Testis (tissue), 3 donors: ENCODE measurements around the gene RTN4IP1. TPM values are rescaled to one million over a fixed set of nuclear protein-coding genes. Genes with fewer than 3 reads are reported as not detected.
"Not testable (repeated sequence)": the region's sequence is repeated elsewhere in the genome, so short reads cannot be mapped to it uniquely, and the experiment has no call there.

ENCODE experiments used
- DNase-seq: peaks from one replicate; pipeline ENCODE4 v3.0.0-alpha.2; 2019
- H3K27ac ChIP-seq, 2 donors: fragments of 200-600 bp; sonication (generic); one replicate each; pipeline ENCODE4 v1.5.1; 2019
- H3K27me3 ChIP-seq: fragments of 200-600 bp; sonication (generic); one replicate; pipeline ENCODE4 v1.5.1; 2019
- H3K36me3 ChIP-seq: fragments of 200-600 bp; sonication (generic); one replicate; pipeline ENCODE4 v1.5.1; 2017; ENCODE audit warnings: low read depth; ENCODE audit errors: missing control alignments
- H3K4me1 ChIP-seq: fragments of 200-600 bp; sonication (generic); one replicate; pipeline ENCODE4 v1.5.1; 2019
- H3K4me3 ChIP-seq, 2 donors: fragments of 200-600 bp; sonication (generic); one replicate each; pipeline ENCODE4 v1.5.1; 2017 to 2019
- H3K9me3 ChIP-seq: fragments of 200-600 bp; sonication (generic); one replicate; pipeline ENCODE4 v1.5.1; 2017
- POLR2A ChIP-seq: fragments of 450-650 bp; IDR thresholded peaks from one replicate; pipeline ENCODE4 v1.6.1; 2017; ENCODE audit warnings: antibody characterized with exemption, mild to moderate bottlenecking, moderate library complexity
- WGBS, 2 donors: methylation state at CpG; one replicate each; pipeline ENCODE4 v1.1.5; 2018; 5-methylcytosine and 5-hydroxymethylcytosine counted together
- intact Hi-C: fragments of 100-400 bp; cut with DNase I; formaldehyde crosslinking; loops from one replicate; pipeline ENCODE4 v1.15.1; 2023; ENCODE audit warnings: low total_unique reads
- polyA plus RNA-seq: library from polyadenylated mRNA; stranded (reverse); fragments of 350-450 nt; fragmentation: Illumina TruSeq; extraction: RNeasy Lipid Tissue Mini Kit (QIAGEN cat#74804); gene quantifications from one replicate; pipeline ENCODE4 v1.2.3, GENCODE V29; 2014; ENCODE audit warnings: low read depth, low replicate concordance; ENCODE audit not compliant: insufficient read depth
- total RNA-seq, 2 donors: library from RNA; depleted of rRNA; stranded (reverse); fragments of >200 nt; gene quantifications; one replicate each; pipeline ENCODE4 v1.2.3, GENCODE V29; 2016
- TF ChIP-seq, protein P1 (sequence below), 3 experiments: fragments of 450-650 bp in 2 of 3; fragments of 200-600 bp in 1 of 3; sonication (generic) in 1 of 3; IDR thresholded peaks; one replicate each; pipeline ENCODE4 v1.5.1; 2016 to 2019; ENCODE audit warnings: antibody characterized with exemption in 3 of 3, mild to moderate bottlenecking in 2 of 3, moderate library complexity in 1 of 3

RTN4IP1 gene
- total and polyA plus RNA-seq, 3 donors from 2014 or later: 9.8 to 9.9 (median 9.9) TPM

DNA sequence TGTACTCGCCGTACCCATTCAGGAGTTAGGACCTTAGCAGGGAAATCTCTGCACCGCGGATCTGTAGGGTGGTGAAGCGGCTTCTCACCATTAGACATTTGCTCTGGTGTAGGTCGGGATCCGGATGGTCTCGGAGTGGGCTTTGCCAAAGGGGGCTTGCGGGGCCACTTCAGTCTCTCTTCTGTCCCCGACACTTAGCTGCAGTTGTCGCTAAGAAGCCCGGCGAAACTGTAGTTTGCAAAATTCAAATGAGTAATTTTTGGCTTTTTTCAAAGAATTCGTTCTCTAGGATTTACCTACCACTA, 513 bp upstream of the RTN4IP1 start:
- no peak for TF ChIP-seq POLR2A
- TF ChIP-seq, protein P1, sequence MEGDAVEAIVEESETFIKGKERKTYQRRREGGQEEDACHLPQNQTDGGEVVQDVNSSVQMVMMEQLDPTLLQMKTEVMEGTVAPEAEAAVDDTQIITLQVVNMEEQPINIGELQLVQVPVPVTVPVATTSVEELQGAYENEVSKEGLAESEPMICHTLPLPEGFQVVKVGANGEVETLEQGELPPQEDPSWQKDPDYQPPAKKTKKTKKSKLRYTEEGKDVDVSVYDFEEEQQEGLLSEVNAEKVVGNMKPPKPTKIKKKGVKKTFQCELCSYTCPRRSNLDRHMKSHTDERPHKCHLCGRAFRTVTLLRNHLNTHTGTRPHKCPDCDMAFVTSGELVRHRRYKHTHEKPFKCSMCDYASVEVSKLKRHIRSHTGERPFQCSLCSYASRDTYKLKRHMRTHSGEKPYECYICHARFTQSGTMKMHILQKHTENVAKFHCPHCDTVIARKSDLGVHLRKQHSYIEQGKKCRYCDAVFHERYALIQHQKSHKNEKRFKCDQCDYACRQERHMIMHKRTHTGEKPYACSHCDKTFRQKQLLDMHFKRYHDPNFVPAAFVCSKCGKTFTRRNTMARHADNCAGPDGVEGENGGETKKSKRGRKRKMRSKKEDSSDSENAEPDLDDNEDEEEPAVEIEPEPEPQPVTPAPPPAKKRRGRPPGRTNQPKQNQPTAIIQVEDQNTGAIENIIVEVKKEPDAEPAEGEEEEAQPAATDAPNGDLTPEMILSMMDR (IDR thresholded peaks at IDR 0.05): no peak
- Histone ChIP-seq H3K36me3 (no peaks in the 10 kb centered on the region), H3K9me3 (no peaks in the 10 kb centered on the region), H3K4me3 (peak overlapping the region; percentile 72 to 83), H3K4me1 (peaks cover 8% of the 10 kb centered on the region), H3K27me3 (no peaks in the 10 kb centered on the region), H3K27ac (peak overlapping the region; percentile 48 to 88)
- DNase-seq: no peak
- intact Hi-C loops: no loop called here
- 1 to 2% methylated on average over 10 to 14 of the region's 14 CpGs for WGBS, 2 donors

DNA sequence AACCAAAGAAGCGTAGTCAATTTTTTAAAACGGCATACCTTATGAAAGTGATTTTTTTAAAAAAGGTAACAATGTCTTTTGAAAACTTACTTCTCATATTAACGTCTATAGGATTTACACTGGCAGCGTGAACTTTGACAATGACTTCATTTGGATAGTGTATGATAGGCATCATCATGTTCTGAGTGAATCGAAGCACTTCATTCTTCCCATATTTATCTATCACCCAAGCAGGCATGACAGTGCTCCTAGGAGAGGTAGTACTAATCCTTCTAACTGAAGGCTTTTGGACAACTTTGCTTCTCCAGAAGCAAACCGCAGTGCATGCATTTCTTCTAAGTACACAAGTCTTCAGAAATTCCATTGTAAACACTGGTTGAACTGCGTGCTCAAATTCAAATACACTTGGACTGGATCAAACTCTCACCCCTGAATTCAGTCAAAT, 618 bp downstream of the RTN4IP1 start:
- Histone ChIP-seq H3K27me3 (no peaks in the 10 kb centered on the region), H3K4me3 (peak overlapping the region; percentile 72 to 83), H3K27ac (peak overlapping the region; percentile 48 to 88), H3K9me3 (no peaks in the 10 kb centered on the region), H3K4me1 (peaks cover 8% of the 10 kb centered on the region), H3K36me3 (no peaks in the 10 kb centered on the region)
- intact Hi-C loops: no loop called here
- TF ChIP-seq, protein P1 (IDR thresholded peaks at IDR 0.05): no peak
- TF ChIP-seq POLR2A: no peak
- DNase-seq: no peak
- 25 to 29% methylated on average over 7 of the region's 7 CpGs for WGBS, 2 donors

DNA sequence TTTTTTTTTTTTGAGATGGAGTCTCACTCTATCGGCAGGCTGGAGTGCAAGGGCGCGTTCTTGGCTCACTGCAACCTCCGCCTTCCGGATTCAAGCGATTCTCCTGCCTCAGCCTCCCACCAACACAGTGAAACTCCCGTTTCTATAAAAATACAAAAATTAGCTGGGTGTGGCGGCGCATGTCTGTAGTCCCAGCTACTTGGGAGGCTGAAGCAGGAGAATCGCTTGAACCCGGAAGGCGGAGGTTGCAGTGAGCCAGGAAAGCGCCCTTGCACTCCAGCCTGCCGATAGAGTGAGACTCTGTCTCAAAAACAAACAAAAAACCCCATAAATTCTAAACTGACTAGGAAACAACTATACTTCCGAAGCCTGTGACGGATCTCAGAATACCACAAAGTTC, 1.5 kb downstream of the RTN4IP1 start:
- H3K27me3 ChIP-seq, DNase-seq, H3K4me1 ChIP-seq, H3K9me3 ChIP-seq, intact Hi-C loops, H3K36me3 ChIP-seq, H3K27ac ChIP-seq, H3K4me3 ChIP-seq: not testable (repeated sequence)
- WGBS, 2 donors: 66 to 76% methylated on average over 16 of the region's 16 CpGs

DNA sequence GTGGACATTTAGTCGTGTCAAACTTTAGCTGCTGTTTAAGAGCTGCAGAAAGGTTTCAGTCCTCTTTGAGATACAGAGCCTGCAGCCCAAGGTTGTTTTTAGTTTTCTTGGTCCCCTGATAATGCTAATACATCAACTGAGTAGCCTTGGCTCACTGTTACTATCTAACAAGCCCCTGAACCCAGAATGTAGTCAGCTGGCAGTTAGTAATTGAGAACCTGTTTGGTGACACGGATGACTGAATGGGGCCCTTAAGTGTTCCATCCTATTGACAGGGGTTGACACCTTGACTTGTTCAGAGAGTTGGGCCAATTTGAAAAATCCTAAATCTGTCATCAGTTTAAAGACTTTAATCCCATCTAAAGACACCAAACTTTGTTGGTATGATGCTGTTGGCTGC, 2.8 kb downstream of the RTN4IP1 start:
- Histone ChIP-seq H3K27me3 (no peaks in the 10 kb centered on the region), H3K4me1 (peaks cover 8% of the 10 kb centered on the region), H3K9me3 (no peaks in the 10 kb centered on the region), H3K4me3 (no peak overlapping the region), H3K36me3 (no peaks in the 10 kb centered on the region), H3K27ac (no peak overlapping the region)
- DNase-seq: no peak
- TF ChIP-seq, protein P1 (IDR thresholded peaks at IDR 0.05): no peak
- TF ChIP-seq POLR2A: no peak
- intact Hi-C loops: no loop called here
- WGBS, 2 donors: 35 to 37% methylated on average over 2 of the region's 2 CpGs

DNA sequence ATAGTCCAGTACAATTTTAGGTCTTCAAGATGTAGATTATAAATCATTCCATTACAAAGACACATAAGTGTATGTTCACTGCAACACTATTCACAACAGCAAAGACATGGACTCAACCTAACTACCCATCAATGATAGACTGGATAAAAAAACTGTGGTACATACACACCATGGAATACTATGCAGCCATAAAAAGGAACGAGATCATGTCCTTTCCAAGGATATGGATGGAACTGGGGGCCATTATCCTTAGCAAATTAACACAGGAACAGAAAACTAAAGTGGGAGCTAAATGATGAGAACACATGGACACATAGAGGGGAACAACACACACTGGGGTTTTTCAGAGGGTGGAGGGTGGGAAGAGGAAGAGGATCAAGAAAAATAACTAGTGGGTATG, 6.3 kb downstream of the RTN4IP1 start:
- 82 to 95% methylated on average over 1 of the region's 1 CpG for WGBS, 2 donors
- Histone ChIP-seq H3K27me3 (no peaks in the 10 kb centered on the region), H3K36me3 (no peaks in the 10 kb centered on the region), H3K27ac (no peak overlapping the region), H3K9me3 (no peaks in the 10 kb centered on the region), H3K4me1 (no peaks in the 10 kb centered on the region), H3K4me3 (no peak overlapping the region)
- no peak for DNase-seq
- intact Hi-C loops: no loop called here
- TF ChIP-seq POLR2A: no peak
- TF ChIP-seq, protein P1 (IDR thresholded peaks at IDR 0.05): no peak
